ENCODE results near the gene HTR2C.

HTR2C gene

DNA sequence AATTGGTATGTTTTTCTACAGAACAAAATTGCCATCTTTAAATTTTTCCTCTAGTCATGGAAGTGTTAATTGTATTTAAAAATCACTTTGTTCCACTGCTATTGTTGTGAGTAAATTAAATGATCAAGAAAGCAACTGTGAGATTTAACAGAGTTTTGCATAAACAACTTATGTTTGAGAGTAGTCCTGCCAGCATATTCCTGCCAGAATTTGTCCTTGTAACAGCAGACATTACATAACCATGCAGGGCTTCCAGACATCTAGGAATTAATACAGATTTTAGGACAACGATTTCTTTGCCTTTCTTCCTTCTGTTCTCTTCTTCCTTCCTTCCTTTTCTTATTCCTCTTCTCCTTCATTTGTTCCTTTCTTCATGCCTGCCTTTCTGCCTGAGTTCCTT lies 125.5 kb downstream of the HTR2C start:
- ChIA-PET CTCF (no interaction called here), POLR2A (ENCODE audit: low non-redundant PET) (no interaction called here)
- no peak for TF ChIP-seq CTCF (conservative IDR thresholded peaks at IDR 0.05; ENCODE audit: low read depth)
- no peak for DNase-seq (ENCODE audit: low spot score)
- H3K27ac ChIP-seq = no peak overlapping the region

DNA sequence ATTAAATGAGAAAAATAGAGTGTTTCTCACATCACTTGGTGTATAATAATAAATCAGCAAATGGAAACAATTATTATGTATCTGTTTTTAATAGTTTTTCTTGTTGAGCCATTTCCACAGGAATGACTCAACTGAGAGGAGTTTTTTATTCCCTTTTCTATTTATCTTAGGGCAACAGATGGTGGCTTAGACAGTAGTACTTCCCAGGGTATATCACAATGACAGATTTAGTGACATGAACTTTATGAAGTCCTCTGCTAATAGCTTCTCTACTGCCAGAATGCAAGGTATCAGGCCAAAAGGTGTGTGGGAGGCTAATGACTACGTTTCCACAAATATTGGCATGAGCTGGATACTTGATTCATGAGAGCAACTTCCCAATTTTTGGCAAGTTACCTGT lies 126.7 kb downstream of the HTR2C start:
- H3K27ac ChIP-seq = no peak overlapping the region
- no peak for TF ChIP-seq CTCF (conservative IDR thresholded peaks at IDR 0.05; ENCODE audit: low read depth)
- ChIA-PET POLR2A (ENCODE audit: low non-redundant PET) (no interaction called here), CTCF (no interaction called here)
- no peak for DNase-seq (ENCODE audit: low spot score)

DNA sequence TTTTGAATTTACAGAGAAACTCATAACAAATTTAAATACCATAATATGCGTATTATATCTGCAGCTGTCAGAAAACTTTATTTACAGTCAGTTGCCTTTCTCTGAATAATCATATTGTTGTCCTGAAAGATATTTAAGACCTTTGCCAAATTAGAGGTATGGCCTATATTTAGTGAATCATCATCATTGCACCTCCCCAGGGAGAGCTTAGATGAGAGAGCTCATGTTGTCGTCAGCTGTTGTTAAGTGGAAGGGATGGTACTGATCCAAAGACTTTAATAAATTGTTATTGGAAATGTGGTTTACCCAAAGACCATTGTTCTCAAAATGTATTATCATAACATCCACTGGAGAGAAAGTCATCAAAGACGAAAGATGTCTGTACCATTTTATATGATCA lies 128.6 kb downstream of the HTR2C start:
- CTCF ChIA-PET = no interaction called here
- POLR2A ChIA-PET (ENCODE audit: low non-redundant PET) = no interaction called here
- no peak for TF ChIP-seq CTCF (conservative IDR thresholded peaks at IDR 0.05; ENCODE audit: low read depth)
- no peak overlapping the region for H3K27ac ChIP-seq
- no peak for DNase-seq (ENCODE audit: low spot score)

GRCh38 chrX:114715096-114715495 lies 131.2 kb downstream of the HTR2C start:
- DNase-seq (ENCODE audit: low spot score) = no peak
- POLR2A ChIA-PET (ENCODE audit: low non-redundant PET) = no interaction called here
- no peak overlapping the region for H3K27ac ChIP-seq
- TF ChIP-seq CTCF (conservative IDR thresholded peaks at IDR 0.05; ENCODE audit: low read depth) = no peak
- CTCF ChIA-PET = no interaction called here

- no peak for DNase-seq (ENCODE audit: low spot score)
- TF ChIP-seq CTCF (conservative IDR thresholded peaks at IDR 0.05; ENCODE audit: low read depth) = 0 out of 2 replicates have a peak, but pooled peaks have one; percentile 7
- CTCF ChIA-PET = no interaction called here
- POLR2A ChIA-PET (ENCODE audit: low non-redundant PET) = no interaction called here
- H3K27ac ChIP-seq = no peak overlapping the region
Measured at GRCh38 chrX:114717921-114718320, 134.0 kb downstream of the HTR2C start.

DNA sequence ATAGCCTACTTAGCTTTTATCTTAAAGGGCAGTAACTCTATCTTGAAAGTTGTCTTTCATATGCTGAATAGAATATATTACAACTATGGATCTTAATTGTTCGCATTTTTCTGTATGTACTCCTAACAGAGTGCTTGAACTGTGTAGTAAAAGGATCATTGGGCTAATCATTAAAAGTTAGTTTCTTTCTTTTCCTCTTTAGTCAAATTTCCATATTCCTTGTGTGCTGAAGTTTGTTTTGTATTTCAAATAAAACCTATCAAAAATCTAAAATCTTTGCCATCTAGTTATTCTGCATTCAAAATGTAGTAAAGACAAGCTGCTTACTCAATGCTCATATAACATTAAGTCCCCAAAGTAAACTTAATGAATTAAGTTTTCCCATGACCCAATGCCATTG lies 182.7 kb downstream of the HTR2C start:
- POLR2A ChIA-PET (ENCODE audit: low non-redundant PET) = no interaction called here
- DNase-seq (ENCODE audit: low spot score) = no peak
- H3K27ac ChIP-seq = no peak overlapping the region
- no peak for TF ChIP-seq CTCF (conservative IDR thresholded peaks at IDR 0.05; ENCODE audit: low read depth)
- CTCF ChIA-PET = no interaction called here

DNA sequence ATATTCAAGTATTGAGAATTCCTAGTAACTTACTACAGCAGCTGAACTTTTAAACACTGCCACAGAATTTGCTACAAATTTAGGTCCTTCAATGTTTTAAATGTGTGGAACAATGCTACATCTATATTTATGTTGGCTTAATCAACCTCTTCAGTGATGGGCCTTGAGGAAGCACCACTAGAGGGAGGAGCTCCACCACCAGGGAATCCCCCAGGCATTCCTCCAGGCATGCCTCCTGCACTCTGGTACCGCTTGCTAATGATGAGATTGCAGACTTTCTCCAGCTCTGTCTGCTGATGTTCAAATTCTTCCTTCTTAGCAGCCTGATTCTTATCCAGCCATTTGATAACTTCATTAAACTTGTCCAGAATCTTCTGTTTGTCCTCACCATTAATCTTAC lies 190.8 kb downstream of the HTR2C start:
- H3K27ac ChIP-seq = no peak overlapping the region
- POLR2A ChIA-PET (ENCODE audit: low non-redundant PET) = no interaction called here
- DNase-seq (ENCODE audit: low spot score) = no peak
- no peak for TF ChIP-seq CTCF (conservative IDR thresholded peaks at IDR 0.05; ENCODE audit: low read depth)
- CTCF ChIA-PET = no interaction called here

Data from RWPE1 (cell line).